Ishikawa (cell line): ENCODE results near the gene SCNN1B.

Experiments
- EGR1 ChIP-seq: IDR thresholded peaks from 2 replicates; pipeline ENCODE4 v1.6.1; 2012
- RAD21 ChIP-seq: IDR thresholded peaks from 2 replicates; pipeline ENCODE4 v1.6.1; 2012; ENCODE audit warnings: low read depth
- YY1 ChIP-seq: IDR thresholded peaks from 2 replicates; pipeline ENCODE4 v1.6.1; 2012; ENCODE audit warnings: low read depth
- ZBTB7A ChIP-seq: IDR thresholded peaks from 2 replicates; pipeline ENCODE4 v1.6.1; 2012; ENCODE audit warnings: low read depth

DNA sequence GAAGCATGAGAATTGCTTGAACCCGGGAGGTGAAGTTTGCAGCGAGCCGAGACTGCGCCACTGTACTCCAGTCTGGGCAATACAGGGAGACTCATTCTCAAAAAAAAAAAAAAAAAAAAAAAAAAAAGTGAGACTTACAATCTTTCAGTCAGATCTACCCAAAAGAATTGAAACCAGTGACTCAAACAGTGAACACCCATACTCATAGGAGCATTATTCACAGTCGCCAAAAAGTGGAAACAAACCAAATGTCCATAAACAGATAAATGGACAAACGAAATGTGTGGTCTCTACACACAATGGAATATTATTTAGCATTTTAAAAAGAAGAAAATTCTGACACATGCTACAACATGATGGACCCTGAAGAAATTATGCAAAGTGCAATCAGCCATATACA, 9.1 kb upstream of the SCNN1B start:
- TF ChIP-seq RAD21 (no peak), EGR1 (no peak), YY1 (no peak), ZBTB7A (no peak)
